GM18519 (cell line): ENCODE results near the gene RTP3.

Experiments used
- ATAC-seq: cut with Tn5 transposase; IDR thresholded peaks from one replicate; pipeline ENCODE4 v1.9.1; 2021; ENCODE audit warnings: mild to moderate bottlenecking, moderate library complexity; ENCODE audit not compliant: unreplicated experiment, low FRiP score

Gene RTP3

GRCh38 chr3:46497556-46498265, at the start of gene RTP3:
Gene RTP3 (plus strand): TSS chr3:46497976. CDS start chr3:46498063, 87 bp downstream.
- no peak for ATAC-seq

GRCh38 chr3:46448721-46449120, 49.1 kb upstream of the RTP3 start:
- no peak for ATAC-seq

- no peak for ATAC-seq
These were observed 47.8 kb upstream of the RTP3 start for GRCh38 chr3:46449755-46450552.

- no peak for ATAC-seq
These were observed 44.1 kb upstream of the RTP3 start for GRCh38 chr3:46453526-46454208.

- ATAC-seq = no peak
These were observed 43.6 kb upstream of the RTP3 start for GRCh38 chr3:46454209-46454595.

GRCh38 chr3:46454606-46455005, 43.2 kb upstream of the RTP3 start:
- no peak for ATAC-seq

GRCh38 chr3:46455231-46456115, 42.3 kb upstream of the RTP3 start:
- no peak for ATAC-seq

- ATAC-seq = no peak
These were observed 41.7 kb upstream of the RTP3 start for GRCh38 chr3:46456118-46456517.

- no peak for ATAC-seq
These were observed 37.7 kb upstream of the RTP3 start for GRCh38 chr3:46460051-46460450.

GRCh38 chr3:46462111-46462510, 35.7 kb upstream of the RTP3 start:
- no peak for ATAC-seq

GRCh38 chr3:46462511-46462910, 35.3 kb upstream of the RTP3 start:
- no peak for ATAC-seq

GRCh38 chr3:46463120-46463867, 34.5 kb upstream of the RTP3 start:
- no peak for ATAC-seq

GRCh38 chr3:46463868-46464241, 33.9 kb upstream of the RTP3 start:
- ATAC-seq = no peak

GRCh38 chr3:46464326-46465195, 33.2 kb upstream of the RTP3 start, which contains the start of gene LTF:
Gene LTF (minus strand): TSS chr3:46464905. CDS start chr3:46464867, 38 bp downstream.
- ATAC-seq = no peak

GRCh38 chr3:46465196-46465520, 32.6 kb upstream of the RTP3 start:
- no peak for ATAC-seq

GRCh38 chr3:46466273-46466672, 31.5 kb upstream of the RTP3 start:
- no peak for ATAC-seq

- no peak for ATAC-seq
These were observed 30.8 kb upstream of the RTP3 start for GRCh38 chr3:46466871-46467403.

GRCh38 chr3:46467562-46467961, 30.2 kb upstream of the RTP3 start:
- ATAC-seq = no peak
